ENCODE results near the gene NR5A1. TPM values are rescaled to one million over a fixed set of nuclear protein-coding genes. Genes with fewer than 3 reads are reported as not detected.

The NR5A1 gene
- total RNA-seq, 1 donor from 2014 or later = 1.2 TPM

- TF ChIP-seq CTCF (IDR thresholded peaks at IDR 0.05) (no peak), POLR2AphosphoS5 (IDR thresholded peaks at IDR 0.05; ENCODE audit: insufficient read depth in 1 of 2, low read depth in 1 of 2) (no peak), POLR2A (IDR thresholded peaks at IDR 0.05) (no peak)
- no peak overlapping the region for H3K4me3 ChIP-seq
- H3K27me3 ChIP-seq = peaks cover 3% of the 10 kb centered on the region
- no peaks in the 10 kb centered on the region for H3K36me3 ChIP-seq
- H3K4me1 ChIP-seq = no peaks in the 10 kb centered on the region
- intact Hi-C loops (cut with DNase I) = no loop called here
- H3K9me3 ChIP-seq = no peaks in the 10 kb centered on the region
- no peak for DNase-seq (ENCODE audit: extremely low spot score in 2 of 2)
- no peak overlapping the region for H3K27ac ChIP-seq
Observed at GRCh38 chr9:124488641-124489210, 18.5 kb downstream of the NR5A1 start.

- H3K27me3 ChIP-seq = peaks cover 3% of the 10 kb centered on the region
- intact Hi-C loops (cut with DNase I) = no loop called here
- no peaks in the 10 kb centered on the region for H3K9me3 ChIP-seq
- H3K4me1 ChIP-seq = no peaks in the 10 kb centered on the region
- H3K4me3 ChIP-seq = no peak overlapping the region
- no peak for TF ChIP-seq POLR2A (IDR thresholded peaks at IDR 0.05)
- H3K27ac ChIP-seq = no peak overlapping the region
- no peak for DNase-seq (ENCODE audit: extremely low spot score in 2 of 2)
- H3K36me3 ChIP-seq = no peaks in the 10 kb centered on the region
Observed at GRCh38 chr9:124487260-124488182, 19.7 kb downstream of the NR5A1 start.

GRCh38 chr9:124486778-124487259, 20.4 kb downstream of the NR5A1 start:
- H3K27ac ChIP-seq = no peak overlapping the region
- H3K27me3 ChIP-seq = peaks cover 3% of the 10 kb centered on the region
- TF ChIP-seq POLR2A (IDR thresholded peaks at IDR 0.05) (no peak), CTCF (IDR thresholded peaks at IDR 0.05) (no peak), POLR2AphosphoS5 (IDR thresholded peaks at IDR 0.05; ENCODE audit: insufficient read depth in 1 of 2, low read depth in 1 of 2) (no peak)
- intact Hi-C loops (cut with DNase I) = no loop called here
- H3K4me3 ChIP-seq = no peak overlapping the region
- DNase-seq (ENCODE audit: extremely low spot score in 2 of 2) = no peak
- no peaks in the 10 kb centered on the region for H3K36me3 ChIP-seq
- no peaks in the 10 kb centered on the region for H3K4me1 ChIP-seq
- no peaks in the 10 kb centered on the region for H3K9me3 ChIP-seq

- no peak overlapping the region for H3K27ac ChIP-seq
- TF ChIP-seq POLR2A (IDR thresholded peaks at IDR 0.05) = no peak
- DNase-seq (ENCODE audit: extremely low spot score in 2 of 2) = no peak
- peaks cover 3% of the 10 kb centered on the region for H3K27me3 ChIP-seq
- no peak overlapping the region for H3K4me3 ChIP-seq
- H3K4me1 ChIP-seq = no peaks in the 10 kb centered on the region
- intact Hi-C loops (cut with DNase I) = no loop called here
- no peaks in the 10 kb centered on the region for H3K9me3 ChIP-seq
- no peaks in the 10 kb centered on the region for H3K36me3 ChIP-seq
Observed at GRCh38 chr9:124485936-124486335, 21.3 kb downstream of the NR5A1 start.

- no peak overlapping the region for H3K27ac ChIP-seq
- H3K4me3 ChIP-seq = no peak overlapping the region
- H3K9me3 ChIP-seq = no peaks in the 10 kb centered on the region
- no peaks in the 10 kb centered on the region for H3K36me3 ChIP-seq
- peaks cover 3% of the 10 kb centered on the region for H3K27me3 ChIP-seq
- H3K4me1 ChIP-seq = no peaks in the 10 kb centered on the region
- no peak for DNase-seq (ENCODE audit: extremely low spot score in 2 of 2)
- intact Hi-C loops (cut with DNase I) = no loop called here
- no peak for TF ChIP-seq POLR2AphosphoS5 (IDR thresholded peaks at IDR 0.05; ENCODE audit: insufficient read depth in 1 of 2, low read depth in 1 of 2)
Observed at GRCh38 chr9:124485201-124485600, 22.0 kb downstream of the NR5A1 start.

- Histone ChIP-seq H3K4me3 (no peak overlapping the region), H3K27me3 (peaks cover 3% of the 10 kb centered on the region), H3K4me1 (no peaks in the 10 kb centered on the region), H3K27ac (no peak overlapping the region), H3K9me3 (no peaks in the 10 kb centered on the region), H3K36me3 (no peaks in the 10 kb centered on the region)
- TF ChIP-seq POLR2A (IDR thresholded peaks at IDR 0.05) = no peak
- TF ChIP-seq POLR2AphosphoS5 (IDR thresholded peaks at IDR 0.05; ENCODE audit: insufficient read depth in 1 of 2, low read depth in 1 of 2) = no peak
- no peak for TF ChIP-seq CTCF (IDR thresholded peaks at IDR 0.05)
- intact Hi-C loops (cut with DNase I) = no loop called here
- no peak for DNase-seq (ENCODE audit: extremely low spot score in 2 of 2)
Observed at GRCh38 chr9:124483481-124483880, 23.7 kb downstream of the NR5A1 start.

Measured in vagina (tissue), 2 donors.